Caki2 (cell line): ENCODE data around the gene ZNF607. TPM values are rescaled to one million over a fixed set of nuclear protein-coding genes. Genes with fewer than 3 reads are reported as not detected.
"Not testable (repeated sequence)": the region's sequence is repeated elsewhere in the genome, so short reads cannot be mapped to it uniquely, and the experiment has no call there.

Experiments
- DNase-seq: peaks from one replicate; pipeline ENCODE4 v3.0.0-alpha.2; 2015; ENCODE audit warnings: low read depth
- in situ Hi-C: cut with HindIII; loops from 2 replicates; pipeline ENCODE4 v1.10.0; 2016; ENCODE audit warnings: low sequenced_read_pairs, low pct_unique_long_range_greater_than_20kb, mixed read lengths
- total RNA-seq: library from RNA; depleted of rRNA; stranded (reverse); fragments of >200 nt; shearing (Covaris generic); gene quantifications from 2 replicates; pipeline ENCODE4 v1.2.3, GENCODE V29; 2014; ENCODE audit warnings: low replicate concordance; rRNA removed

ZNF607 gene
- total RNA-seq = 10.6 and 17.5 TPM in 2 replicates

DNA sequence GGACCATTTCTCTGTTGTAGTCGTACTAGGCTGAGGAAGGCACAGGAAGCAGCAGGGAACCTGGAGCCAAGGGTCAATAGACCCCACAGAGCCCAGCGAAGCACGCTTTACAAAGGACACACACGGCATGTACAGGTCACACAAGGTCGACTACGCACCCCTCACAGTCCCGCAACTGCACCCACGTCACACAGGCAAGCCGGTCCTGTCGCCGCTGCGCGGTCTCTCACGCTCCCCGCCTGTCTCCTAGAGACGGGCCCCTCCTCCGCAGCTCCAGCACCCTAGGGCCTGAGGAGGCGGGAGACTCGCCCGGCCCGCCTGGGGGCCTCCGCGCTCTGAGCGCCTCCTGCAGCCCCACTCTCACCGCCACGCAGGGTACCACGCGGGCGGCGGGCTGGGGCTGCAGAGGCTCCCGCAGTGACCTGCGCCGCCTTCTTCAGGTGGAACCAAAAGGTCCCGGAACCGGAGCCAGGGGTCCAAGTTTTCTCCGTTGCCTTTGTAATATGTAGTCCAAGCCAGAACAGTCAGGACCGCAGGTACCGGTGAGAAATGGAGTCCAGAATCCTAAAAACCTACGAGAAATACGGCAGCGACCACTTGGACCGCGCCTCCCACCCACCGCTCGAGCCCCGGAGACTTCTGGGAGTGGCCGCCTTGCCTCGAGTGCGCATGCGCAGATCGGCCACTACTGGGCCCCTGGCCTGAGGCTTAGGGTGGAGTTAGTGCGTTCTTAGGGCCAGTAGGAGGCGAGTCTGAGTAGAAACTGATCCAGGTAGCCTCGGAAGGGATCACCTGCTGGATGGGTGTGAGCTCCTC lies at the start of gene ZNF607:
ZNF607 (minus strand) TSS at position 651 of the 816 bp plus-strand sequence. CDS start 8,143 bp downstream, outside the sequence.
- in situ Hi-C loops = no loop called here
- peak; percentile 91 for DNase-seq

DNA sequence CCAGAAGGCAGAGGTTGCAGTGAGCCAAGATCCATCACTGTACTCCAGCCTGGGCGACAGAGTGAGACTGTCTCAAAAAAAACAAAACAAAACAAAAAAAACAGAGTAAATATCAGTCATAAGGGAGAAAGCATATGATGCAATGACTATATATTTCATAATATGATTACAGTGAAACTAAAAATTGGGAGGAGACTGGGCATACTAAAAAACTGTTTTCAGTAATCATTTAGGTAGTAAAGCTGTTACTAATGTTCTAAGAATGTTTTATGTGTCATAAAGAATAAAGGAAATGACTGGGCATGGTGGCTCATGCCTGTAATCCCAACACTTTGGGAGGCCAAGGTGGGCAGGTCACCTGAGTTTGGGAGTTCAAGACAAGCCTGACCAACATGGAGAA lies 43.9 kb upstream of the ZNF607 start:
- in situ Hi-C loops = no loop called here
- no peak for DNase-seq

DNA sequence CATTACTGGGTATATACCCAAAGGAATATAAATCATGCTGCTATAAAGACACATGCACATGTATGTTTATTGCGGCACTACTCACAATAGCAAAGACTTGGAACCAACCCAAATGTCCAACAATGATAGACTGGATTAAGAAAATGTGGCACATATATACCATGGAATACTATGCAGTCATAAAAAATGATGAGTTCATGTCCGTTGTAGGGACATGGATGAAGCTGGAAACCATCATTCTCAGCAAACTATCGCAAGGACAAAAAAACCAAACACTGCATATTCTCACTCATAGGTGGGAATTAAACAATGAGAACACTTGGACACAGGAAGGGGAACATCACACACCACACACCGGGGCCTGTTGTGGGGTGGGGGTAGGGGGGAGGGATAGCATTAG lies 38.1 kb upstream of the ZNF607 start:
- in situ Hi-C loops = not testable (repeated sequence)

DNA sequence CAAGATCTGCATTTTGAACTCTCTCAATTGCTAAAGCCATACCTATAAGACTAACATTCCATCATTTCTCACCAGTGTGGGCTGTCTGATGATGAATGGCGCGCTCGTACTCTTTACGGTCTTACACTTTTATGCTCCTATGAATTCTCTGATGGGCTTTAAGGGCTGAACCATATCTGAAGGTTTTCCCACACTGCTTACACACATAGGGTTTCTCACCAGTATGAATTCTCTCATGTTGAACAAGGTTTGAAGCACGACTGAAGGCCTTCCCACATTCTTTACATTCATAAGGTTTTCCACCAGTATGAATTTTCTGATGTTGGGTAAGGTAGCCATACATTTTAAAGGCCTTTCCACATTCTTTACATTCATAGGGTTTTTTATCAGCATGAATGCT lies 18.8 kb upstream of the ZNF607 start:
- in situ Hi-C loops = no loop called here
- no peak for DNase-seq

More for the DNA sequence above, 38.1 kb upstream of the ZNF607 start:
- not testable (repeated sequence) for DNase-seq

DNA sequence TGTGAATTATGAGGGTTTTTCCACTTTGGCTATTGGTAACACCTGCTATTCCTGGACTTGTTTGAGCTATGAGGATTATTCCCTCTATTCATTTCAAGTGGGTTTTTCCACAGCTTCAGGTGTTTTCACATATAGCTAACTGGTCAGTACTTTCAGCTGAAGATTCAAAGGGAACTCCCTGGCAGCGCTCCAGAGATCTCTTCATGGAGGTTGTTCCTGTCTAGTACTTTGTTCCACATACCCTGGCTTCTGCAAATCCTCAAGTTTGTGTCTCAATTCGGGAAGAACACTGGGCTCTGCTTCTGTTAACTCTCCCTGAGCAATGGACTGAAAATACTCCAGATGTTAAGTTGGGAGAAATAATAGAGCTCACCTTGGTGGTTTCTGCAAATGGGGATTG lies 5.6 kb upstream of the ZNF607 start:
- in situ Hi-C loops = no loop called here
- no peak for DNase-seq

DNA sequence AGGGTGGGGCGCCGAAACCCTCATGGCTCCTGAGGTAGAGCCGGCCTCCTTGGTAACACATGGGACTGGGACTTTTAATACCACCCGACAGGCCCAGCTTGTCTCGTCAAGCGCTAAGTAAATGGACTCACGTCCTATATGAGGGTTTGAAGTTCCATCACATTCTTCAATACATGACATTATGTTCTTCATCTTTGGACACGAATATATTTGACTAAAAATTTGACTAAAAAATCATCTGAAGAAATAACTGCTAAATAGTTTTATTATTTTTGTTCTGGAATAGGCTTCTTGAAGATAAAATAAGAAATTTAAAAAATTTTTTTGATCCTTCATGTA lies 335 bp upstream of the ZNF607 start:
- DNase-seq = no peak
- in situ Hi-C loops = no loop called here

DNA sequence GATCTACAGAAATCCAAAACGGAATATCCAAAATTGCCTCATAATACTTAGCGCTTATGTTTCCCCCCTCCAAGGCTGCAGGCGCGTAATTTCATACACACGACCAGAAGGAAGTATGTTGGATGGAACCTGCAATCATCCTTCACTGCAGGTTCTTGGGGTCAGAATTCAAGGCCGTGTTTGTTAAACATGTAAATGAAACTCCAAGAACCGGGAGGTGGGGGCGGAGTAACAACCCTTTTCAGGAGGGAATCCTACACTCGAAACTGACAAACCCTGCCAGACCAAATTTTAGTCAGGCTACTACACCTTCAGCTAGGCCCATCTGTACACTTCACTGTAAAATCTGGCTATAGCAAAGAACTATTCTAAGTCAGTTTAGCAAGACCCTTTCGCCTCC lies 1.3 kb downstream of the ZNF607 start:
- DNase-seq = no peak
- in situ Hi-C loops = no loop called here

DNA sequence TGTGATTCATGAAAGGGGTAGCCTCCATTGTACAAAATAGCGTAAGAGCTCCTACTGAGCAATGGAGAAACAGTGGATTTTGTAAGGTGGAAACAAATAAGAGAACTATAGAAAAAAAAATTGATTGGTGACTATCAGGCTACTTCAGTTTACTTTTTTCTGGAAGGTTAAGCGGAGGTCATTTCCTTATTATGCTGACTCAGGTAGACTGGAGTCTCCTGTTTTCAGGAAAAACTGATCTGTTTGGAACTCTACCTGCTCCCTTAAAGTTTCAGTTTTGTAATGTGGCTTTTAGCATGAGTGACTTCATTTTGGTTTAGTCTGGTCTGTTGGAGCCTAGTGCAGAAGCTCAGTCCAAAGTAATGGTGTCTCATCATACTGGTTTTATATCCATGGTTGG lies 3.4 kb downstream of the ZNF607 start:
- no peak for DNase-seq
- in situ Hi-C loops = no loop called here

DNA sequence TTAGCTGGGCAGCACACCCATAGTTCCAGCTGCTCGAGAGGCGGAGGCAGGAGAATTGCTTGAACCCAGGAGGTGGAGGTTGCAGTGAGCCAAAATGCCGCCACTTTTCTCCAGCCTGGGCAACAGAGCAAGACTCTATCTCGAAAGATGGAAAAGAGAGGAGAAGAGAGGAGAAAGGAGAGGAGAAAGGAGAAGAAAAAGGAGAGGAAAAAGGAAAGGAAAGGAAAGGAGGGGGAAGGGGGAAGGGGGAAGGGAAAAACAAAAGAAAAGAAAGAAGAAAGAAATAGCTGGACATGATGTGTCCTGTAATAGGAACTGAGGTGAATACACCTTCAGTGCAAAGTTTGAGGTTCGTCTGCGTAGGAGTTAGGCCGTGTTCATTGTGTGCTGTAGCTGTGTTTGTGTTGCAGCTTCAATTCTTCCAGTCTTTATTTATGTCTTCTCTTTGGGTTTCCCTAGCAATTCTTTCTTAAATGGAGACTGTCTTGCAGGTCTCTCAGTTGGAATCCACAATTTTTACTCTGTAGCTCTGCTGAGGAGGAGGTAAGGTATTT lies 13.4 kb downstream of the ZNF607 start:
- in situ Hi-C loops = no loop called here
- no peak for DNase-seq

DNA sequence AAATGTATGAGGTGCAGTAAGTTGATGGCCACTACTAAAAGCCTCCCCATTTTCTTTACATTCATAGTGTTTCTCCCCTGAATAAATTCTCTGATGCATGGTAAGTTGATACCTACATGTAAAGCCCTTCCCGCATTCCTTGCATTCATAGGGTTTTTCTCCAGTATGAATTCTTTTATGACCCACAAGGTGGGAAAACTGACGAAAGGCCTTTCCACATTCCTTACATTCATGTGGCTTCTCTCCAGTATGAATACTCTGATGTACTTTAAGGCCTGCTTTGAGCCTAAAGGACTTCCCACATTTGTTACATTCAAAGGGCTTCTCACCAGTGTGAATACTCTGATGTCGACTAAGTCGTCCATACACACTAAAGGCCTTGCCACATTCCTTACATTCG lies 20.5 kb downstream of the ZNF607 start:
- DNase-seq = no peak
- in situ Hi-C loops = no loop called here

DNA sequence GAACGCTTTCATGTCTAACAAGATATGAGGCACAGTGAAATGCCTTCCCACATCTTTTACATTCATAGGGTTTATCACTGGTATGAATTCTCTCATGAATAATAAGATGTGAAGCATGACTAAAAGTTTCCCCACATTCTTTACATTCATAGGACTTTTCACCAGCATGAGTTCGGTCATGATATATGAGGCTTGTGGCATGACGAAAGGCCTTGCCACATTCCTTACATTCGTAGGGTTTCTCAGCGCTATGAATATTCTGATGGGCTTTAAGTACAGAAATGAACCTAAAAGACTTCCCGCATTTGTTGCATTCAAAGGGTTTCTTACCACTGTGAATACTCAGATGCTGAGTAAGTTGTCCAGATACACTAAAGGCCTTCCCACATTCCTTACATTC lies 21.3 kb downstream of the ZNF607 start:
- in situ Hi-C loops = no loop called here
- DNase-seq = no peak

DNA sequence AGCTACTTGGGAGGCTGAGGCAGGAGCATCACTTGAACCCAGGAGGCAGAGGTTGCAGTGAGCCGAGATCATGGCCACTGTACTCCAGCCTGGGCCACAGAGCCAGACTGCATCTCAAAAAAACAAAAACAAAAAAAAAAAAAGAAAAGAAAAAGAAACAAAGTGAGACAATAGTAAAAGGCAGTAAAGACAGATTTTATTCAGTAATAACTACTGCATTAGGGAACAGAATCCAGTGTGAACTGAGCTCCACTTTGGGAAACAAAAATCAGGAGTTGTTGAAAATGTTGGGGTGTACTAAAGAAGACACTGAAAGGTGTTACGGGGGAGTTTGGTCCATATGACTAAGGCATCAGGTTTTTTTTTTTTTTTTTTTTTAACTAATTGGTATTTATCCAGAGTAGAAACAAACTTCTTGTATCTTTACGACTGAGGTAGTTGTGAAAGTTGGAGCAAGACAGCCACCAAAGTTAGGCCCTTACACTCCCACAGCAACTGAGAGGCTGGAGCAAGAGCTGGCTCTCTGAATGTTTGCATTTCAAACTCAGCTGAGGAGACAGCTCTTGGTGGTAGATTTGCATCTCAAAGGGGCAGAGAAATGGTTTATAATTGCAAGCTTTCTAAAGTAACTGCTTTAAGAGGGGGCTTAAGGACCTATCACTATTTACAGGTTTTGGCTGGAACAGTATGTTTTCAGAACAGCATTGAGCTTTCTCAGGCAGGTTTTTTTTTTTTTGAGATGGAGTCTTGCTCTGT lies 24.2 kb downstream of the ZNF607 start:
- in situ Hi-C loops = no loop called here
- no peak for DNase-seq

DNA sequence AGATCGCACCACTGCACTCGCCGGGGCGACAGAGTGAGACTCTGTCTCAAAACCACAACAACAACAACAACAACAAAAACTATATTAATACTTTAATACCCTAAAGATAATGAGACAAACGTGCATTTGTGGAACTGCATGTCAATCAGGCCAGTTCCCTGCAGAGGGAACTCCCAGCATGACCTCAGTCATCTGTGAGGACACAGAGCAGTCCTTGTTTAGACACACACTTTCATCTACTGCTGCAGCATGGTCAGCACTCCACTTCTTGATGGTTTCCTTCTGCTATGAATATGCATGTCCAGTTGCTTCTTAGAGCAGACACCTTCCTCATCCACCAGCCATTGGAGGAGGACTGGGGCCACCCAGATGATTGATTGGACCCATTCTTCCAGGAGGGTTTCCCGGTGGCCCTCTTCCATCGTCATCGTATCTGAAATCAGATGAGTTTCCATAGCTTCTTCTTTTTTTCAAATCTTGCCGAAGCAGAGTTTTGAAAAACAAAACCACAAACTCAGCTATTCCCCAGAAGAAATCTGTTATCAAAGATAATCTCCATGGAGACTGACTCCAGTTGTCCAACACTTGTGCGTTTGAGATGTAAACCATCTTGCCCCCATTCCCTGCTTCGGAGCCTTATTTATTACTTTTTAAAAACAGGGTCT lies 26.5 kb downstream of the ZNF607 start:
- in situ Hi-C loops = no loop called here
- no peak for DNase-seq

DNA sequence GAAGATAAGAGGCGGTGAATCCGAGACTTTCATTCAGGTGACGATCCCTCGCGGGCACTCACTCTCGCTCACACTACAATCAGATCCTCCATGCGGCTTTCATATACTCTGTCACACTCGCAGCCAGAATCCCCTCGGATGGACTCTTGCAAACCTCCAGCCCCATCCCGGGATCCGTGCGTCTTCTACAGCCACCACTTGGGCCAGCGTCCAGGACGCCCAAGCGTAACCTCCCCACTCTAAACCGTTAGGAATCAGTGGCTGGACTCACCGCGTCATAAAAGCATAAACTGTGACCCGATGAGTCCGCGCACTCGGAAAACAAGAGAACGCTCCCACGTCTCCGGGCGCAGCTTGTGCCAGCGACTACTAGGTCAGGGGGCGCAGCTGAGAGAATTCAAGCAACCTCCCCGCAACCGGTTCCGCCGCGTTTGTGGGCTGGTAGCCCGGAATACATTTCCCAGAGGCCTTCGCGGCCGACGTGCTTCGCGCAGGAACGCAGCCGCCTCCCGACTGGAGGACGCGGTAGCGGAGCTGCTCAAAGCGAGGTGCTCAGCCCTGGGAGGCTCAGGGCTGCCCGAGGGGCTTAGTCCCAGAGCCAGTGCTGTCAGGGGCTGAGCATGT lies 27.6 kb downstream of the ZNF607 start:
- in situ Hi-C loops = no loop called here
- DNase-seq = no peak

DNA sequence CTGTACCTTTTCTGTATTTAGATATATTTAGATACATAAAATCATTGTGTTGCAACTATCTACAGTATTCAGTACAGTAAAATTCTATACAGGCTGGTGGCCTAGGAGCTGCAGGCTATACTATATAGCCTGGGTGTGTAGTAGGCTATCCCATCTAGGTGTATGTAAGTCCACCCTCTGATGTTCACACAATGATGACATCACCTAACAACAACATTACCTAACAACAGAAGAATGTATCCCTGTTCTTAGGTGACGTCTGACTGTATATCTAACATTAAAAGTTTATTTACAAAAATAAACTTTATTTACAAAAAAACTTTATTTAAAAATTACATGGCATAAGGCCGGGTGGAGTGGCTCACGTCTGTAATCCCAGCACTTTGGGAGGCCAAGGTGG lies 36.0 kb downstream of the ZNF607 start:
- in situ Hi-C loops = no loop called here

DNA sequence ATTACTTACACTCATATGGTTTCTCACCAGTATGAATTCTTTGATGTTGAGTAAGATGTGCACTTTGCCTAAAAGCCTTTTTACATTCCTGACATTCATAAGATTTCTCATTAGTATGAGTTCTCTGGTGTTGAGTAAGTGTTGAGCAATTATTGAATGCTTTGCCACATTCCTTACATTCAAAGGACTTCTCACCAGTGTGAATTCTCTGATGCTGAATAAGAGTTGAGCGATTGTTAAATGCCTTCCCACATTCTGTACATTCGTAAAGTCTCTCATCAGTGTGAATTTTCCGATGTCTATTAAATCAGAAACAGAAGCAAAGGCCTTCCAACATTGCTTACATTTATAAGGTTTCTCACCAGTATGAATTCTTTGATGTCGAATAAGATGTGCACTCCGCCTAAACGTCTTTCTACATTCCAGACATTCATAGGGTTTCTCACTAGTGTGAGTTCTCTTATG lies 50.1 kb downstream of the ZNF607 start:
- DNase-seq = peak; percentile 11
- in situ Hi-C loops = no loop called here

More for the DNA sequence above, 36.0 kb downstream of the ZNF607 start:
- no peak for DNase-seq

DNA sequence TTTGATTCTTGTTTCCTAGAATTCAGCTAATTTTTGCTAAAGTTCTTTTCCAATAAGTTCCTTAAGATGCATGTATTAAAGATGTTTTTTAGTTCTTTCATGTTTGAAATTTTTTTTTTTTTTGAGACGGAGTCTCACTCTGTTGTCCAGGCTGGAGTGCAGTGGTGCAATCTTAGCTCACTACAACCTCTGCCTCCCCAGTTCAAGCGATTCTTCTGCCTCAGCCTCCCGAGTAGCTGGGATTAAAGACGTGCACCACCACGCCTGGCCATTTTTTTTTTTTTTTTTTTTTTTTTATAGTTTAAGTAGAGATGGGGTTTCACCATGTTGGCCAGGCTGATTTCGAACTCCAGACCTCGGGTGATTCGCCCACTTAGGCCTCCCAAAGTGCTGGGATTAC lies 62.4 kb downstream of the ZNF607 start:
- in situ Hi-C loops, DNase-seq: not testable (repeated sequence)

DNA sequence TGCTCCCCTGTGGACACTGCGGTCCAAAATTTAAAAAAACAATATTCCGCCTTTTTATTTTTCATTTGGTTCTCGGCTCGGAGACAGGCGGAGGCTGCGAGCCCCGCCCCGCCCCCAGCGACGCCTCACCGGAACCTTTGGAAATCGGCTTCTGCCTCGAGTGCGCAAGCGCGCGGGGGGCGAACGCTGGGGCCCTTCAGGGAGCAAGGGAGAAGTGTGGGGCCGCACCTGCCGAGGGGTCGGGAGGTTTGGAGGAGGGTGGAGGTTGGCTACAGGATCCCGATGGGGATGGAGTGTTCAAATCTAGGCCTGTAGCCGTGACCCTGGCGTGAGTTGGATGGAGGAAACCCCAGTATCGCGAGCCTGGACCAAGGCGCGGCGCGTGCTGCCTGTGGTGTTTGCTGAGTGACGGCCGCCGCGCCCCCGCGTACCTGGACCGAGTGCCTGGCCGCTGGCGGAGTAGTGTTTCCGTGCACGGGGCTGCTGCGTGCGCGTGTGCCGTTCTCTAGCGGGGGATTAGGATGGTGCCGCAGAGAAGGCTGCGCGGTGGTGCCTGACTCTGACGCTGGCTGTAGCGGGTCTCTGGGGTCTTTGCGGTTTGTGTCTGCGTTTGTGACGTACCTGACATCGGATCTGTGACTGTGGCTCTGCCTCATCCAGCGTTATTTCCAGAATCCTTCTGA lies 63.7 kb downstream of the ZNF607 start:
- in situ Hi-C loops = no loop called here
- peak; percentile 95 for DNase-seq
